OCI-LY1 (cell line): ENCODE data around the gene POGLUT3.

Experiments used
- H2AFZ ChIP-seq: fragments of 200-600 bp; sonication (generic), shearing (Covaris generic); 2 replicates; pipeline ENCODE4 v1.6.0; 2014; ENCODE audit warnings: antibody characterized with exemption, mild to moderate bottlenecking, low read length
- H3F3A ChIP-seq: fragments of 200-600 bp; sonication (generic), shearing (Covaris generic); 2 replicates; pipeline ENCODE4 v1.6.0; 2014; ENCODE audit warnings: mild to moderate bottlenecking, antibody characterized with exemption, low read length, moderate library complexity; ENCODE audit not compliant: insufficient read depth
- H3K27ac ChIP-seq: fragments of 200-600 bp; sonication (generic); 2 replicates; pipeline ENCODE4 v1.5.1; 2014; ENCODE audit warnings: low read length, mixed run types, mild to moderate bottlenecking, low read depth; ENCODE audit not compliant: poor library complexity, severe bottlenecking
- H3K27me3 ChIP-seq: fragments of 200-600 bp; sonication (generic); 2 replicates; pipeline ENCODE4 v1.6.0; 2014; ENCODE audit warnings: antibody characterized with exemption, mild to moderate bottlenecking, low read length, moderate library complexity; ENCODE audit not compliant: insufficient read depth
- H3K36me3 ChIP-seq: fragments of 200-600 bp; sonication (generic); 2 replicates; pipeline ENCODE4 v1.6.1; 2014; ENCODE audit warnings: mild to moderate bottlenecking, antibody characterized with exemption, low read length, moderate library complexity, mixed read lengths; ENCODE audit not compliant: insufficient read depth
- H3K4me1 ChIP-seq: fragments of 200-600 bp; sonication (generic); 2 replicates; pipeline ENCODE4 v1.5.1; 2014; ENCODE audit warnings: mild to moderate bottlenecking, low read length, moderate library complexity; ENCODE audit not compliant: insufficient read depth, severe bottlenecking
- H3K4me2 ChIP-seq: fragments of 200-600 bp; sonication (generic), shearing (Covaris generic); 2 replicates; pipeline ENCODE4 v1.6.1; 2014; ENCODE audit warnings: low read length
- H3K4me3 ChIP-seq: fragments of 200-600 bp; sonication (generic); 2 replicates; pipeline ENCODE4 v1.5.1; 2014; ENCODE audit warnings: low read length, low read depth, mild to moderate bottlenecking, mixed read lengths; ENCODE audit not compliant: poor library complexity, severe bottlenecking
- H3K79me2 ChIP-seq: fragments of 200-600 bp; shearing (Covaris generic); 2 replicates; pipeline ENCODE4 v1.6.1; 2016; ENCODE audit warnings: mixed run types, low read length, mixed read lengths; ENCODE audit not compliant: insufficient read depth
- H3K9ac ChIP-seq: fragments of 200-600 bp; sonication (generic), shearing (Covaris generic); 2 replicates; pipeline ENCODE4 v1.6.1; 2014; ENCODE audit warnings: mild to moderate bottlenecking, low read length, mixed read lengths
- H3K9me2 ChIP-seq: fragments of 200-600 bp; sonication (generic), shearing (Covaris generic); 2 replicates; pipeline ENCODE4 v1.6.1; 2014; ENCODE audit warnings: low read depth, mild to moderate bottlenecking, low read length, mixed read lengths
- H3K9me3 ChIP-seq: fragments of 200-600 bp; shearing (Covaris generic); 2 replicates; pipeline ENCODE4 v1.6.1; 2014; ENCODE audit warnings: low read length, mixed read lengths
- H4K20me1 ChIP-seq: fragments of 200-600 bp; sonication (generic), shearing (Covaris generic); 2 replicates; pipeline ENCODE4 v1.6.0; 2016; ENCODE audit warnings: mild to moderate bottlenecking, low read length; ENCODE audit not compliant: insufficient read depth
- EZH2 ChIP-seq: fragments of 200-600 bp; sonication (generic), shearing (Covaris generic); IDR thresholded peaks from 2 replicates; pipeline ENCODE4 v1.8.0; 2017; ENCODE audit warnings: borderline replicate concordance, mixed run types, mild to moderate bottlenecking, antibody characterized with exemption, low read length, moderate library complexity, mixed read lengths
- TF ChIP-seq, protein P1 (sequence below): fragments of 200-600 bp; sonication (generic), shearing (Covaris generic); IDR thresholded peaks from 2 replicates; pipeline ENCODE4 v1.5.1; 2017; ENCODE audit warnings: mild to moderate bottlenecking, antibody characterized with exemption, low read length, moderate library complexity, mixed read lengths

The POGLUT3 gene

DNA sequence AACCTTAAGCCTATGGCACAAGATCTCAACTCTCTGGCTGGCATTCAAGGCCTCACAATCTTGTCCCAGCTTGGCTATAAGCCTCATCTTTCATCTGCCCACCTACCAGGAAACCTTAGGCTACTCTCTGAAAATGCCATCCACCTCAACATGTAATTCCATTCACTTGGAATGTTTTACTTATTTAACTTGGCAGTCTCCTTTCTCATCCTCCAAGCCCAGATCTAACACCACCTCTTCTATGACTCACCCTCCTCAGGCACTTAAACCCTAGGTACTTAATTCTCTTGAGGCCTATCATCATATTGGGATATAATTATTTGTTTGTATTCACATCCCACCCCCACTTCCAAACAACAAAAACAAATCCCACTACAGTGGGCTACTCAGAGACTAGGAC is 15.0 kb downstream of the POGLUT3 start:
- H3F3A ChIP-seq = no peaks in the 10 kb centered on the region
- H3K9me3 ChIP-seq = no peaks in the 10 kb centered on the region
- no peaks in the 10 kb centered on the region for H3K27me3 ChIP-seq
- H3K27ac ChIP-seq = no peak overlapping the region
- no peak overlapping the region for H2AFZ ChIP-seq
- no peaks in the 10 kb centered on the region for H4K20me1 ChIP-seq
- no peak overlapping the region for H3K9ac ChIP-seq
- no peaks in the 10 kb centered on the region for H3K9me2 ChIP-seq
- no peak overlapping the region for H3K4me3 ChIP-seq
- H3K36me3 ChIP-seq = no peaks in the 10 kb centered on the region
- H3K4me2 ChIP-seq = no peak overlapping the region
- H3K4me1 ChIP-seq = no peaks in the 10 kb centered on the region
- no peaks in the 10 kb centered on the region for H3K79me2 ChIP-seq
- TF ChIP-seq, protein P1, sequence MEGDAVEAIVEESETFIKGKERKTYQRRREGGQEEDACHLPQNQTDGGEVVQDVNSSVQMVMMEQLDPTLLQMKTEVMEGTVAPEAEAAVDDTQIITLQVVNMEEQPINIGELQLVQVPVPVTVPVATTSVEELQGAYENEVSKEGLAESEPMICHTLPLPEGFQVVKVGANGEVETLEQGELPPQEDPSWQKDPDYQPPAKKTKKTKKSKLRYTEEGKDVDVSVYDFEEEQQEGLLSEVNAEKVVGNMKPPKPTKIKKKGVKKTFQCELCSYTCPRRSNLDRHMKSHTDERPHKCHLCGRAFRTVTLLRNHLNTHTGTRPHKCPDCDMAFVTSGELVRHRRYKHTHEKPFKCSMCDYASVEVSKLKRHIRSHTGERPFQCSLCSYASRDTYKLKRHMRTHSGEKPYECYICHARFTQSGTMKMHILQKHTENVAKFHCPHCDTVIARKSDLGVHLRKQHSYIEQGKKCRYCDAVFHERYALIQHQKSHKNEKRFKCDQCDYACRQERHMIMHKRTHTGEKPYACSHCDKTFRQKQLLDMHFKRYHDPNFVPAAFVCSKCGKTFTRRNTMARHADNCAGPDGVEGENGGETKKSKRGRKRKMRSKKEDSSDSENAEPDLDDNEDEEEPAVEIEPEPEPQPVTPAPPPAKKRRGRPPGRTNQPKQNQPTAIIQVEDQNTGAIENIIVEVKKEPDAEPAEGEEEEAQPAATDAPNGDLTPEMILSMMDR = no peak
- no peak for TF ChIP-seq EZH2

DNA sequence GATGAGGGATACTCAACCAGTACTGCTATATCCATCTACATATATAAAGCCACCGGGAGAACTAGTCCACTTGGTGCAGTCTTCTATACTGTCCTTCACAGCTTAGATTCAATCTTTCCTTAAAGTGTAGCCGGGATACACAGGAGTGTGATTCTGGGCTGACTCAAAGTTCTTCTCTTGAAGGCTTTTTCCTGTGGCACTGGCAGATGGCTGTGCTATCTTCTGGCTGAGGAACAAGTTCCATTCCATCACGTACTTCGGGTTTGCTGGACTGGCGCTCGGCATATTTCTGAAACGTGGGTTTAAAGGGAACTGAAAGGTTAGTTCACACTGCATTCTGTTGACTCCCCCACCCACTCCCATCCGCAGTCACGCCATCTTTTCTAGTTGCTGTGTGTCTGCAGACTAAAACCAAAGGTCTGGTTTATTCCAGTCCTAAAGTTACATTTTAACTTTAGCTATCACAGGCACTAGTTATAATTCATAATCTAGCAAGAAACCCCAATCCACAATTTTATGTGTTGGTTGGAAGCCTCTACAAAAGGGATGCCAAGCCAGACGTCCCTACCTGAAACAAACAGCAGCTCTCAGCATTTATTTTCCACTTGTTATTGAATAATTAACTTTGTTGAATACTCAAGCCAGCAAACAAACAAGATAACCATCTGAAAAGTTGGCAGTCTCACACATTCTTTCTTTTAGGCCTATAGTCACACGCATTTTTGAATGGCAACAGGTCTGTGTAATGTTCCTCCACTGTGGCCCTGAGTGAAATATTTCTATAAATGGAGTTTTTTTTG is 23.3 kb downstream of the POGLUT3 start:
- no peaks in the 10 kb centered on the region for H3K27me3 ChIP-seq
- no peak overlapping the region for H3K4me3 ChIP-seq
- no peaks in the 10 kb centered on the region for H3K36me3 ChIP-seq
- no peak overlapping the region for H3K9ac ChIP-seq
- H3K9me2 ChIP-seq = no peaks in the 10 kb centered on the region
- no peak for TF ChIP-seq EZH2
- TF ChIP-seq, protein P1 = no peak
- H2AFZ ChIP-seq = no peak overlapping the region
- no peaks in the 10 kb centered on the region for H3F3A ChIP-seq
- no peaks in the 10 kb centered on the region for H4K20me1 ChIP-seq
- no peak overlapping the region for H3K4me2 ChIP-seq
- no peaks in the 10 kb centered on the region for H3K9me3 ChIP-seq
- H3K79me2 ChIP-seq = no peaks in the 10 kb centered on the region
- H3K27ac ChIP-seq = no peak overlapping the region
- H3K4me1 ChIP-seq = no peaks in the 10 kb centered on the region

DNA sequence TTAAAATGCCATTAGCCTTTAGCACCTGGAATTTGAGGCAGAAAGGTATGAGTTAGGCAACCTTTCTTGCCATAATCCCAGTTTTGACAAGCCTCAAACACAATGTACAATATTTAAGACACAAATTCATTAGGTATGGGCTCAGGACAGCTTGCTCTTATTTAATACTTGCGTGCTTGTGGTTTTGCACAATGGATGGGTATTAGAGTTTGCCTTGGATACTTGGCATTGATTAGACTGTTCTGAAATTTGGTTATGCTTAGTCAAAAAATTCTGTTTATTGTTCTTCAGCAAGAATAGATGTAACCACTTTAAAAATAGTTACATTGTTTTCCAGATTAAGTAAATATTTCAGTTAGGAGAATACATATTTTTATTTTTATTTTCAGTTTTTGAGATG is 25.5 kb downstream of the POGLUT3 start:
- no peaks in the 10 kb centered on the region for H4K20me1 ChIP-seq
- no peak overlapping the region for H3K27ac ChIP-seq
- H3K4me3 ChIP-seq = no peak overlapping the region
- H2AFZ ChIP-seq = no peak overlapping the region
- H3K9ac ChIP-seq = no peak overlapping the region
- no peaks in the 10 kb centered on the region for H3F3A ChIP-seq
- no peaks in the 10 kb centered on the region for H3K27me3 ChIP-seq
- no peaks in the 10 kb centered on the region for H3K79me2 ChIP-seq
- H3K4me2 ChIP-seq = no peak overlapping the region
- H3K4me1 ChIP-seq = peaks cover 8% of the 10 kb centered on the region
- no peaks in the 10 kb centered on the region for H3K36me3 ChIP-seq
- TF ChIP-seq EZH2 = no peak
- TF ChIP-seq, protein P1 = no peak
- no peaks in the 10 kb centered on the region for H3K9me2 ChIP-seq
- H3K9me3 ChIP-seq = no peaks in the 10 kb centered on the region
